HepG2 (cell line): ENCODE measurements around the gene IFIT5. TPM values are rescaled to one million over a fixed set of nuclear protein-coding genes. Genes with fewer than 3 reads are reported as not detected.
A peak's percentile ranks its signal among the peaks of the same experiment; 100 is the strongest.

ENCODE experiments used
- BORCS8-MEF2B ChIP-seq: sonication (generic); formaldehyde crosslinking; IDR thresholded peaks from 2 replicates; pipeline ENCODE4 v1.8.0; 2022; ENCODE audit warnings: mild to moderate bottlenecking, missing genetic modification reagents
- CBX2 ChIP-seq, 2 experiments: fragments of 200-600 bp in 1 of 2; sonication (generic); formaldehyde crosslinking in 1 of 2; IDR thresholded peaks; 2 replicates each; pipeline versions ENCODE4 v1.7.0 to v1.8.1; 2018 to 2022; ENCODE audit warnings: low read depth in 2 of 2, low read length in 1 of 2, mild to moderate bottlenecking in 1 of 2, missing genetic modification reagents in 1 of 2
- CBX5 ChIP-seq: sonication (generic); formaldehyde crosslinking; IDR thresholded peaks from 2 replicates; pipeline ENCODE4 v1.4.0; 2020; ENCODE audit warnings: missing genetic modification reagents, borderline replicate concordance
- CEBPZ ChIP-seq: IDR thresholded peaks from 2 replicates; pipeline ENCODE4 v1.6.1; 2012; ENCODE audit warnings: low read length, improper control_type of control experiment
- ETV5 ChIP-seq: IDR thresholded peaks from 2 replicates; pipeline ENCODE4 v1.6.1; 2018; ENCODE audit warnings: missing biosample characterization, missing genetic modification reagents, inconsistent platforms, borderline replicate concordance
- HINFP ChIP-seq: sonication (generic); formaldehyde crosslinking; IDR thresholded peaks from 2 replicates; pipeline ENCODE4 v1.4.0; 2020; ENCODE audit warnings: low read depth, mild to moderate bottlenecking, missing genetic modification reagents
- ISX ChIP-seq: sonication (generic); formaldehyde crosslinking; conservative IDR thresholded peaks from 2 replicates; pipeline ENCODE4 v1.5.0; 2020; ENCODE audit warnings: missing genetic modification reagents
- MAFK ChIP-seq, 2 experiments: IDR thresholded peaks in 1 of 2; conservative IDR thresholded peaks in 1 of 2; 2 replicates each; pipeline ENCODE4 v1.6.1; 2011; ENCODE audit warnings: improper control_type of control experiment in 2 of 2, low read length in 2 of 2
- NFYC ChIP-seq: IDR thresholded peaks from 2 replicates; pipeline ENCODE4 v1.6.1; 2016; ENCODE audit warnings: missing genetic modification reagents, missing compliant biosample characterization
- PHF21A ChIP-seq: sonication (generic); formaldehyde crosslinking; IDR thresholded peaks from 2 replicates; pipeline ENCODE4 v1.5.0; 2020; ENCODE audit warnings: mild to moderate bottlenecking, missing genetic modification reagents
- SMARCE1 ChIP-seq: fragments of 450-650 bp; IDR thresholded peaks from 2 replicates; pipeline ENCODE4 v1.6.1; 2017; ENCODE audit warnings: borderline replicate concordance
- SPEN ChIP-seq: sonication (generic); formaldehyde crosslinking; IDR thresholded peaks from 2 replicates; pipeline ENCODE4 v1.5.1; 2020; ENCODE audit warnings: low read depth, mild to moderate bottlenecking, missing genetic modification reagents
- SRF ChIP-seq: IDR thresholded peaks from 2 replicates; pipeline ENCODE4 v1.6.1; 2011; ENCODE audit warnings: mild to moderate bottlenecking, low read depth, low read length, moderate library complexity
- THRA ChIP-seq: sonication (generic); formaldehyde crosslinking; IDR thresholded peaks from 2 replicates; pipeline ENCODE4 v1.4.0; 2020; ENCODE audit warnings: missing genetic modification reagents, borderline replicate concordance
- ZBTB7B ChIP-seq: sonication (generic); formaldehyde crosslinking; IDR thresholded peaks from 2 replicates; pipeline ENCODE4 v1.4.0; 2020; ENCODE audit warnings: missing genetic modification reagents
- ZFP37 ChIP-seq: sonication (generic); formaldehyde crosslinking; IDR thresholded peaks from 2 replicates; pipeline ENCODE4 v1.4.0; 2020; ENCODE audit warnings: missing genetic modification reagents, borderline replicate concordance
- ZFP41 ChIP-seq: sonication (generic); formaldehyde crosslinking; IDR thresholded peaks from 2 replicates; pipeline ENCODE4 v1.4.0; 2020; ENCODE audit warnings: mild to moderate bottlenecking, missing genetic modification reagents, borderline replicate concordance
- ZNF362 ChIP-seq: sonication (generic); formaldehyde crosslinking; IDR thresholded peaks from 2 replicates; pipeline ENCODE4 v1.4.0; 2020; ENCODE audit warnings: missing genetic modification reagents, mild to moderate bottlenecking, borderline replicate concordance
- ZNF558 ChIP-seq: sonication (generic); formaldehyde crosslinking; IDR thresholded peaks from 2 replicates; pipeline ENCODE4 v1.9.0; 2022; ENCODE audit warnings: mild to moderate bottlenecking, missing genetic modification reagents, borderline replicate concordance
- ZNF564 ChIP-seq: sonication (generic); formaldehyde crosslinking; IDR thresholded peaks from 2 replicates; pipeline ENCODE4 v1.8.1; 2023; ENCODE audit warnings: mild to moderate bottlenecking, missing genetic modification reagents
- polyA plus RNA-seq, 8 experiments: library from polyadenylated mRNA; depleted of rRNA in 3 of 8; stranded (reverse) in 7 of 8; unstranded in 1 of 8; fragments of >200 nt; fragmentation: Illumina TruSeq in 4 of 8; extraction: Trizol in 4 of 8; gene quantifications; 2 replicates each; pipeline versions ENCODE4 v1.2.1 to v1.2.3, GENCODE V29; 2011 to 2016; ENCODE audit warnings: low read depth in 4 of 8, missing spikeins in 1 of 8, mixed read lengths in 1 of 8; ENCODE audit not compliant: insufficient read depth in 1 of 8
- total RNA-seq, 5 experiments: library from RNA; depleted of rRNA; stranded (reverse); fragments of >200 nt; fragmentation: Illumina TruSeq; extraction: Trizol; gene quantifications; 2 replicates each; pipeline ENCODE4 v1.2.3, GENCODE V29; 2016; ENCODE audit warnings: low read depth in 1 of 5

The IFIT5 gene
- total and polyA plus RNA-seq, 2 of the 13 experiments (the other 11 are each of a cell fraction or from before 2014, with no cell fraction given) = 2.2 to 8.3 TPM

GRCh38 chr10:89373916-89374711, 40.3 kb upstream of the IFIT5 start (continued):
- TF ChIP-seq NFYC (CRISPR knock-in tag) = no peak
- no peak for TF ChIP-seq ZFP41
- no peak for TF ChIP-seq MAFK (conservative IDR thresholded peaks at IDR 0.05 in 1 of 2, IDR thresholded peaks at IDR 0.05 in 1 of 2; ENCODE audit: low read length in 2 of 2)
- TF ChIP-seq PHF21A = peak; percentile 92
- peak; percentile 47; the same call in 1 of the 2 replicates for TF ChIP-seq THRA
- peak; percentile 61; the same call in 1 of the 2 replicates for TF ChIP-seq CBX5 (CRISPR knock-in tag)
- TF ChIP-seq CBX2 (IDR thresholded peaks at IDR 0.05; ENCODE audit: low read depth, low read length) = no peak
- TF ChIP-seq CBX2 (CRISPR knock-in tag; IDR thresholded peaks at IDR 0.05; ENCODE audit: low read depth) = no peak
- peak; percentile 48; the same call in 1 of the 2 replicates for TF ChIP-seq SPEN
- TF ChIP-seq BORCS8-MEF2B (CRISPR knock-in tag) = no peak
- no peak for TF ChIP-seq ZFP37 (CRISPR knock-in tag)
- no peak for TF ChIP-seq ZBTB7B
- no peak for TF ChIP-seq ZNF558 (CRISPR knock-in tag)
- TF ChIP-seq SMARCE1 = no peak
- no peak for TF ChIP-seq CEBPZ
- peak; percentile 46; the same call in 1 of the 2 replicates for TF ChIP-seq ETV5 (CRISPR knock-in tag)
- no peak for TF ChIP-seq SRF
- TF ChIP-seq ISX = no peak
- TF ChIP-seq HINFP (CRISPR knock-in tag) = no peak
- TF ChIP-seq ZNF564 (CRISPR knock-in tag) = no peak
- peak; percentile 85 for TF ChIP-seq ZNF362 (CRISPR knock-in tag)
